Left ventricle myocardium superior (tissue), 1 donor: ENCODE data around the gene CRTAC1. TPM values are rescaled to one million over a fixed set of nuclear protein-coding genes. Genes with fewer than 3 reads are reported as not detected.
"Not testable (repeated sequence)": the region's sequence is repeated elsewhere in the genome, so short reads cannot be mapped to it uniquely, and the experiment has no call there.

Experiments used
- ATAC-seq: fragments of 200-7000 bp; cut with Tn5 transposase; one replicate; pipeline ENCODE4 v1.9.1; 2020; ENCODE audit warnings: mild to moderate bottlenecking, moderate library complexity
- DNase-seq: peaks from one replicate; pipeline ENCODE4 v3.0.0-alpha.2; 2020
- intact Hi-C: fragments of 100-400 bp; cut with micrococcal nuclease; formaldehyde crosslinking; loops from one replicate; pipeline ENCODE4 v1.11.0; 2022
- total RNA-seq: library from RNA; stranded (reverse); fragmentation: NEBNext Ultra II Directional; extraction: Animal tissue kit (Norgen Biotek cat#: 25700); gene quantifications from one replicate; pipeline ENCODE4 v1.2.1, GENCODE V29; 2021
- donor health status: DM: no; HTN: yes; CAD: no; lungs with severe emphysema.

CRTAC1 gene
- total RNA-seq, 1 donor from 2014 or later: 1.6 TPM

DNA sequence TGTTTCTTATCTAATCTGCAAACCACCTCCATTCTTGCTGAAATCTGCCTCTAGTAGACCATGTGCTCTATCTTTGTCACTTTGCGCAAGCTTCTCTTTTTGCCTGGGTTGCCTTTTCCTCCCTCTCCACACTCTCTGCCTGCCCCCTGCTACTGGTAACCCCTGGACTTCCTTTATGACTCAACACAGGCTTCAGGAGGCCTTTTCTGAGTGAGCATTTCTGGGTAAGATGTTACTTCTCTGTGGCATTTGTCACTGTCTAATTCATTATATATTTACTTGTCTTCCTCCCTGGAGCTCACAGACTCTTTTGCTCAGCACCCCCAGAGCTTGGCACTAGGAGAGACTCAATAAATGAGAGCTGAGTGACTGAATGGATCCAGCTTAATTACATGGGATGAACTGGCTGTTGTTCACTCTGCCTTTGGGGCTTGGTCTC lies 172.4 kb downstream of the CRTAC1 start:
- ATAC-seq: no peak
- intact Hi-C loops: no loop called here
- DNase-seq: no peak

DNA sequence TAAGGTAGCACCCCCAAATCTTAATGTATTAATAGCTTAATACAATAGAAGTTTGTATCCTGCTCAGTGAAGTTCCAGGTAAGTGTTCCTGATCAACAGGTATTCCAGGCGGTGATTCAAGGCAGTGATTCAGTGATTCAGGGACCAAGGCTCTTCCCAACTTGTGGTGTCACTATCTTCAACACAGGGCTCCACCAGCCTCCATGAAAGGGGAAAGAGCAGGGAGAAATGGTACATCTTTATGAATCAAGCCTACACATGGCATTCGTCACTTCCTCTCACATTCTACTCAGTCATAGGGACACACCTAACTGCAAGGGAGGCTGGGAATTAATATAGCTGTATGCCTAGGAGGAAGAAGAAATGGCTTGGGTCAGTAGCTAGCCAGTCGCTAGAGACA lies 175.7 kb downstream of the CRTAC1 start:
- ATAC-seq: no peak
- intact Hi-C loops: no loop called here
- no peak for DNase-seq

- ATAC-seq (no peak), DNase-seq (no peak)
- intact Hi-C loops: no loop called here
These were observed 177.5 kb downstream of the CRTAC1 start for GRCh38 chr10:97852840-97853405.

DNA sequence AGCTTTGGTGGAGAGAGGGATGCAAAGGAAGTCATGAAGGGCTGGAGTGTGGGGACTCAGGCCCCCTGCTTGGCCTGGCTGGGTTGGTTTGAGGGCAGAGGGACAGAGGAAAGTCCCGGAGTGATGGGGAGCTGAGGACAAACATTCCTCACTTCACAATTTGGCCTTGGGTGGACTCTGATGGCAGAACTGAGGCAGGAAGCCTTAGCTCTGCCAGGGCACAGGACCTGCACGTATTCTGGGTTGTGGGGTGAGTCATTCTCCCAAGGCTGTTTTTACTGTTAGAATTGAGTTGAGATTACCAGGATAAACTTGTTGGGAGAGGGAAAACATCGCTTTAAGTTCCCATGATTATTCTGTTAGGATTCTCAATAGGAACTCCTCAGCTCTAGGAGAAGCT lies 178.1 kb downstream of the CRTAC1 start:
- ATAC-seq (no peak), DNase-seq (no peak)
- intact Hi-C loops: no loop called here

- DNase-seq (no peak), ATAC-seq (no peak)
- intact Hi-C loops: no loop called here
These were observed 178.9 kb downstream of the CRTAC1 start for GRCh38 chr10:97851341-97852001.

DNA sequence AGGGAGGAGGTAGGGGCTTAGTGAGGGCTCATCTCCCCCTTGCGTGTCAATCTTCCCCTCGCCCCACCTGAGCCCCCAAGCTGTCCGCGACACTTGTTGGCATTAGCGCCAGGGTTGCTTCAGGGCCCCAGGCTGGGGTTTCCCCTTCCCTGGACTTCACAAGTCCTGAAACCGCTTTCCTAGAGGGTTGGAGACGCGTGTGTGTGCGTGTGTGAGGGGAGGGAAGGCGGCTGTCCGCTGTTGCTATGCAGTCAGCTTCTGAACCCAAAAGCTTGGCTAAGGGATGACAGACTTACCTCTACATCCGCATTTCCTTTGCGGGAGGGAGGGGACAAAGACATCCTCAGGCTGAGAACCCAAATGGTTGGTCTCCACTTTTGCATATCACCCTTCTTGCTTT lies 180.0 kb downstream of the CRTAC1 start:
- ATAC-seq (no peak), DNase-seq (no peak)
- intact Hi-C loops: no loop called here

- DNase-seq (peak; percentile 58), ATAC-seq (peak; percentile 92)
- intact Hi-C loops: no loop called here
These were observed 180.6 kb downstream of the CRTAC1 start, which contains the start of gene GOLGA7B for GRCh38 chr10:97849687-97850402. Gene GOLGA7B (plus strand): TSS chr10:97849843. CDS start chr10:97850304, 461 bp downstream.

DNA sequence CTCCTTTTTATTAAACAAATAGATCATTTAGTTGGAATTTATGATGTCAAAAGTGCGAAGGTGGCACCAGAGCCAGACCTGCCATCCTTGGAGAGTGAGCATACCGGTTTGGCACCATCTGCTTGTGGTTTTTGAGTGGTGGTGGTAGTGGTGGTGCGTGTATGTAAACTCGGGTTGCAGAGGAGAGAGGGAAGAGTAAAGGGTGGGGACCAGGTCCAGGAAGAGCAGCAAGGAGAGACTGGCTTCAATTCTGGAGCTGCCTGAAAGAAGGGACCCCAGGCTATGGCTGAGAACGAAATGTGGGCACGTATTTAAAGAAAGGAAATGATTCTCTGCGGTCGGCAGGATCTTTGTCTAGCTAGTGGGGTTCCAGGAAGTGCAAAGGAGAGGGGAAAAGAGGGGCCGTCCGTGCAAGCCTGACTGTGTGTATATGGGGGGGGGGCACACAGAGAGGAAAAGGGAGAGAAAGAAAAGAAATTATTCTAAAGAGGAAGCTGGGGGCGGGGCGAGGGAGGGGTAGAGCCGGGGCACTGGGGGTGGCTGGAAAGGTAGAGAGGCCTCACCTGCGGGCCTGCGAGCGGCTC lies 181.2 kb downstream of the CRTAC1 start:
- DNase-seq: no peak
- no peak for ATAC-seq
- intact Hi-C loops: no loop called here

GRCh38 chr10:97844678-97845077 lies 185.7 kb downstream of the CRTAC1 start:
- DNase-seq: no peak
- ATAC-seq: no peak
- intact Hi-C loops: no loop called here

GRCh38 chr10:97843972-97844371 lies 186.4 kb downstream of the CRTAC1 start:
- DNase-seq, ATAC-seq, intact Hi-C loops: not testable (repeated sequence)

DNA sequence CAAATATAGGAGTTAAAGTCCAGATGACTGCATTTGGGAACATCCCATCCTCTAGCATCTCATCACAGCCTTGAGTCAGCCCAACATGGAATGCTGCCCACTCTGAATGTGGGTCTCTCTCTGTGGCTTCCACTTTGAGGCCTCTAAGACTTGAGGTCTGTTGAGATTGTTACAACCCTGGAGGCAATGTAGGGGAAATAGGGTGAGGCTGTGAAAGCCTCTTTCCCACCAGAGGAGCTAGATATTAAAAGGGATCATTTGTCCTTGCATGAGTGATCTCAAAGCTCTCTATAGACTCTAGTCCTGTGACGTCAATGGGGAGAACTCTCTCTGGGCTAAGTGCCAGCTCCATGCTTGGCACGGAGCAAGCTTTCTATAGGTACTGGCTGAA lies 187.1 kb downstream of the CRTAC1 start:
- DNase-seq (no peak), ATAC-seq (no peak)
- intact Hi-C loops: no loop called here

DNA sequence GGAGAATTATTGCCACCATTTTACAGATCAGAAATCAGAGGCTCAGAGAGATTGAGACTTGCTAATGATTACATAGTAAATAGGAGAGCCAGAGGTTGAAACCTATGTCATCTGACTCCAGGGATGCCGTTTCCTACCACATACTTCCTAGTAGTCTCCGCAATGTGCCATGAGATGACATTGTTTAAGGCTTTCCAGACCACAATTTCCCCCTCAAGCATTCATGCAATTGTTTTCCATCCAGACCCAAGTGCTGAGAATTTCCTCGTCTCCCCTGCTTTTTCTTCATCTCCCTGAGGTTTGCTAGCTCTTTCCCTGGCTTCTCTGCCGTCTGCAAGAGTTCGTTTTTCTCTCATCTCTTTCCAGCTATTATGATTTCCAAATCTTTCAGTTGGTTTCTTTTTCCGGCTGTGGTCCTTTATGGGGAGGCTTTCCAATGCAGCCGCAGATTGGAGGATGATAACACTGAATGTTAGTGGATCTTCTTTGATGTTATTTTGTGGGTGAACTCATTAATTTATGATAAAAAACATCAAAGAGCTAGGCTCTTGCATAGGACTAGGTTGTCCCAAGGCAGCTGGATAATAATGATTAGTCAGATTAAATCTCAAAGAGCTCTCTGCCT lies 187.7 kb downstream of the CRTAC1 start:
- ATAC-seq: no peak
- intact Hi-C loops: no loop called here
- DNase-seq: no peak

- DNase-seq, intact Hi-C loops, ATAC-seq: not testable (repeated sequence)
These were observed 188.3 kb downstream of the CRTAC1 start for GRCh38 chr10:97842114-97842513.

DNA sequence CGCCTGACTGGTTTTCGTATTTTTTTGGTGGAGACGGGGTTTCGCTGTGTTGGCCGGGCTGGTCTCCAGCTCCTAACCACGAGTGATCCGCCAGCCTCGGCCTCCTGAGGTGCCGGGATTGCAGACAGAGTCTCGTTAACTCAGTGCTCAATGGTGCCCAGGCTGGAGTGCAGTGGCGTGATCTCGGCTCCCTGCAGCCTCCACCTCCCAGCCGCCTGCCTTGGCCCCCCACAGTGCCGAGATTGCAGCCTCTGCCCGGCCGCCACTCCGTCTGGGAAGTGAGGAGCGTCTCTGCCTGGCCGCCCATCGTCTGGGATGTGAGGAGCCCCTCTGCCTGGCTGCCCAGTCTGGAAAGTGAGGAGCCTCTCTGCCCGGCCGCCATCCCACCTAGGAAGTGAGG lies 189.3 kb downstream of the CRTAC1 start:
- intact Hi-C loops, DNase-seq, ATAC-seq: not testable (repeated sequence)

GRCh38 chr10:97838091-97838490 lies 192.3 kb downstream of the CRTAC1 start:
- intact Hi-C loops: no loop called here
- no peak for DNase-seq
- ATAC-seq: no peak

DNA sequence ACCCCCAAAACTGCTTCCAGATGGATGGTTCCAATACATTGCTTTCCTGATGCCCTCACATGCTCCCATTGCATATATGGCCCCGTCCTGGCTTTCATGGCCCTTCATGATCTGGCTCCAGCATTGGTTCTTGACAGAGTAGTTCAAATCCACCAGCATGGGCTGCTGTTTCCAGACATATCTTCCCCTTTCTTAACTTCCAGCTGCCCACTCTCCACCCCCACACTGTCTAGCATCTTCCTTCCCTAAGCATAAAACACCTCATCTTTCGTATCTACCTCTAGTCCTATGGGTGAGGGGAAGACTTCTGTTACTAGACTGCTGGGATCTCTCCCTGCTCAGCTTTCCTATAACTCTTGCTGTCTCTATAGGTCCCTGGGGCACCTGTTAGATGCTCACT lies 194.0 kb downstream of the CRTAC1 start:
- ATAC-seq (no peak), DNase-seq (no peak)
- intact Hi-C loops: no loop called here

GRCh38 chr10:97831259-97831658 lies 199.2 kb downstream of the CRTAC1 start:
- ATAC-seq: no peak
- intact Hi-C loops: no loop called here
- no peak for DNase-seq

DNA sequence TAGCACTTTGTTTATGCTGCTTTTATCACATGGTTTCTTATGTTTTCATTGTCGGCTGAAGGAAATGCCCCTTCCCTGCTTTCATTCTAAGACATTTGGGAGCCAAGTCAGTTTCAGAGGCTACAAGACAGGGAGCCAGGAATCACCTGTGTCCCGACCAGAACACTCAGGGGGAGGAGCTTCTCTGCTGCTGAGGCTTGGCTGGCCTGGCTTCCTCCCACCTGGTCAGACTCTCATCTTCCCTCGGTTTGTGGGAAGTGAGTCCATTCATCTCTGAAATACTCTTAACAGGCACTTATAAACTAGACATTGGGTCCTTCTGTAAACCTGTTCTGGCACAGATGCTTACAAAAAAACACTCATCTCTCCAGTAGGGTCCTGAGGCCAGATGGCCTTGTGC lies 200.4 kb downstream of the CRTAC1 start:
- intact Hi-C loops: no loop called here
- ATAC-seq (no peak), DNase-seq (no peak)

DNA sequence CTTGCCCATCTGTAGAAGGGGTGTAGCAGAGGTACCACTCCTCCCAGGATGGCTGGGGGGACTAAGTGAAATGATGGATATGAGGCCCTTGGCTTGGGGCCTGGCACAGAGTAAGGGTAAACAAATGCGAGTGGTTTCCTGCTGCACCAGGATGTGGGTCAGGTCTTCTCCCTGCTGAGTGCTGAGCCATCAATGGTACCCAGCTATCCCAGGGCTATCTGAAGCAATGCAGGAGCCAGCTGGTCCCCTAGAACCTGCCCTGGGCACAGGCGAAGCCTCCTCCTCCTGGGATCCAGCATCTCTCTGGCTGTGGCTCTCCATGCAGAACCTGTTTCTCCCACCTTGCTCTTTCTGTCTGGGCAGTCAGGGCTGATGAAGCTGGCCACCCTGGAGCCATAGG lies 201.7 kb downstream of the CRTAC1 start:
- DNase-seq (no peak), ATAC-seq (no peak)
- intact Hi-C loops: no loop called here
